ENCODE results near the gene LGI2. TPM values are rescaled to one million over a fixed set of nuclear protein-coding genes. Genes with fewer than 3 reads are reported as not detected.
"Not testable (repeated sequence)": the region's sequence is repeated elsewhere in the genome, so short reads cannot be mapped to it uniquely, and the experiment has no call there.

The LGI2 gene
- total and polyA plus RNA-seq, 7 donors: 0.08 to 1.0 (median 0.32) TPM

DNA sequence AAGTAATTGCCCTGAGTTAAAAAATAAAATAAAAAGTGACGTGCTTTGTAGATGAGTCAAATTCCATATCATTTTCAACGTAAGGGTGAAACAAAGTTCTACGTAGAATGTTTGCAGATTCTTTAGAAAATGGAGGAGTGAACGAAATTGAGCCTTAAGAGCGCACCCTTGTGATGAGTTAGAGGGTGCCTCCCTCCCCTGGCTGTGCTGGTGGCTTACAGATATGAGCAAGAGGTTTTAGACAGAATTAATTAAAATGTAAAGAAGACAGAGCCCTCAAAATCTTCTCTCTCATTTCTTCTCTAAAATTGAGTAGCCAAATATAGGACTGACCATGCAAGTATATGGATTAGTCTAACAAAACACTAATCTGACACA, 30.2 kb upstream of the LGI2 start:
- Histone ChIP-seq H3K4me3 (no peak overlapping the region), H3K27me3 (ENCODE audit: insufficient read depth in 3 of 3, low read length in 2 of 3) (no peaks in the 10 kb centered on the region), H3K9me3 (no peaks in the 10 kb centered on the region), H3K36me3 (ENCODE audit: insufficient read depth in 1 of 2, low read depth in 1 of 2) (no peaks in the 10 kb centered on the region), H3K27ac (no peak overlapping the region), H3K4me1 (no peaks in the 10 kb centered on the region)
- WGBS, 3 donors: 85 to 86% (median 85%) methylated on average over 5 of the region's 5 CpGs
- no peak for ATAC-seq
- no peak for DNase-seq
- TF ChIP-seq, protein P1, sequence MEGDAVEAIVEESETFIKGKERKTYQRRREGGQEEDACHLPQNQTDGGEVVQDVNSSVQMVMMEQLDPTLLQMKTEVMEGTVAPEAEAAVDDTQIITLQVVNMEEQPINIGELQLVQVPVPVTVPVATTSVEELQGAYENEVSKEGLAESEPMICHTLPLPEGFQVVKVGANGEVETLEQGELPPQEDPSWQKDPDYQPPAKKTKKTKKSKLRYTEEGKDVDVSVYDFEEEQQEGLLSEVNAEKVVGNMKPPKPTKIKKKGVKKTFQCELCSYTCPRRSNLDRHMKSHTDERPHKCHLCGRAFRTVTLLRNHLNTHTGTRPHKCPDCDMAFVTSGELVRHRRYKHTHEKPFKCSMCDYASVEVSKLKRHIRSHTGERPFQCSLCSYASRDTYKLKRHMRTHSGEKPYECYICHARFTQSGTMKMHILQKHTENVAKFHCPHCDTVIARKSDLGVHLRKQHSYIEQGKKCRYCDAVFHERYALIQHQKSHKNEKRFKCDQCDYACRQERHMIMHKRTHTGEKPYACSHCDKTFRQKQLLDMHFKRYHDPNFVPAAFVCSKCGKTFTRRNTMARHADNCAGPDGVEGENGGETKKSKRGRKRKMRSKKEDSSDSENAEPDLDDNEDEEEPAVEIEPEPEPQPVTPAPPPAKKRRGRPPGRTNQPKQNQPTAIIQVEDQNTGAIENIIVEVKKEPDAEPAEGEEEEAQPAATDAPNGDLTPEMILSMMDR (IDR thresholded peaks at IDR 0.05): no peak
- intact Hi-C loops (cut with DNase I): no loop called here

DNA sequence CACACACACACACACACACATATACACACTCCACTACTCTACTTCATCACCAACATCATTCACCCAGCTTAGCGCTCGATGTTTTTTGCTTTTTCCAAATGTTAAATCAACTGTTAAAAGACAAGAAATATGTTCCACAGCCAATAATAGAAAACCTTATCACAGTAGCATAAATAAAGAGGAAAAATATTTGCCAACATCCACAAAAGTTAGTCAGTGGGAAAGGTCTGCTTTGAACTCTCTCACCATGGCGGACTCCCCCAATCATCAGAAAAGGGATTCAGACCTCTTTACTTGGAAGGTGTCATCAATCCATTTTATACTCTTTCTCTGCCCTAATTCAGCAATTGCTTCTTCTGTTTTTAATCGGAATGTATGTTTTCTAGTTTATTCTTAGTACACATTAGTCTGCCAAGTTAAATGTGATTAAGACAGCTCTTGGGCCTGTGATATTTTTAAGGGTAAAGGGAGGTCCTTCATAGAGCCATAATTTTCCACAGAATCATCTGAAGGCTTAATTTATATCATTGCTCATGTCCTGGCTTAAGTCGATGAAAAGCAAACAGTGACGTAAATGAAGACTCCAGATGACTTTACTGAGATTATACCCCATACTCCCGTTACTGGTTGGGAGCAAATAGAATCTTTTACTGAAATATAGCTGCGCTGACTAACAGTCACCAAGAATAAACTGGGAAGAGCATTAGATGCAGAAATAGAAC, 29.7 kb upstream of the LGI2 start:
- Histone ChIP-seq H3K4me3 (no peak overlapping the region), H3K36me3 (ENCODE audit: insufficient read depth in 1 of 2, low read depth in 1 of 2) (no peaks in the 10 kb centered on the region), H3K27me3 (ENCODE audit: insufficient read depth in 3 of 3, low read length in 2 of 3) (no peaks in the 10 kb centered on the region), H3K27ac (no peak overlapping the region), H3K9me3 (no peaks in the 10 kb centered on the region), H3K4me1 (no peaks in the 10 kb centered on the region)
- DNase-seq: no peak
- ATAC-seq: no peak
- 85 to 87% (median 86%) methylated on average over 8 of the region's 8 CpGs for WGBS, 3 donors
- TF ChIP-seq, protein P1 (IDR thresholded peaks at IDR 0.05): no peak
- intact Hi-C loops (cut with DNase I): no loop called here

DNA sequence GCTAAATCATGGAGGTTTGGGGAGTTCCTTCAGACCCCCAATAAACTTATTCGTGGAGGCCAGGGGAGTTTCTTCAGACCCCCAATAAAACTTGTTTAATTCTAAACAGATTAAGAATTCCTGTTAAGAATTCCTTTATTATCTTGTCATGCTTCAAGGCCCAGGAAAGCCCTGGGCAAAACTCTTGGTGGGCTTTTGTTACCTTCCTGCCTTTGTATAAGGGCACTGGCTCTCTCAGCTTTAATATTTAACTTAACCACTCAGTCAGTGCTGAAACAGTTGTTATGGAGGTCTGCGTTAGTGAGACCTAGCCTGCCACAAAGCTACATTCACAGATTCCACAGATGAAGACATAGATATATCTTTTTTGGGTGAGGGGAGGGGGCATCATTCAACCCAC, 29.0 kb upstream of the LGI2 start:
- intact Hi-C loops (cut with DNase I): no loop called here
- Histone ChIP-seq H3K36me3 (ENCODE audit: insufficient read depth in 1 of 2, low read depth in 1 of 2) (no peaks in the 10 kb centered on the region), H3K9me3 (no peaks in the 10 kb centered on the region), H3K27ac (no peak overlapping the region), H3K4me1 (no peaks in the 10 kb centered on the region), H3K4me3 (no peak overlapping the region), H3K27me3 (ENCODE audit: insufficient read depth in 3 of 3, low read length in 2 of 3) (no peaks in the 10 kb centered on the region)
- 88% methylated on average over 2 of the region's 2 CpGs for WGBS, 3 donors
- DNase-seq (no peak), ATAC-seq (no peak)
- TF ChIP-seq, protein P1 (IDR thresholded peaks at IDR 0.05): no peak

DNA sequence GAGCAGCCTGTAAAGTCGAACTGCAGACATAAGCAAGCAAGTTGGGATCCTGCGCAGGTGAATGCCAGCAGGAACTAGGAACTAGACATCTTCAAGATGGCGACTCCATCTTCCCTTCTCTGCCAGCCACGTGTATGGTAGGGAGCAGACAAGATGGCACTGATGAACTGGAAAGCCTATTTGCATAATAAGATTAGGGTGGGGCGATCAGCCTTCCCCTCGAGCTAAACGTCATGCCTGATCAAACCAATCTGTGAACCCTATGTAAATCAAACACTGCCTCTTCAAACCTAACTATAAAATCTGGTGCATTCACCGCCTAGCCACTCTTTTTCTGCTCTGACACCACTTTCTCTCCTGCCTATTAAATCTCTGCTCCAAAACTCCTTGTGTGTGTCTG, 28.1 kb upstream of the LGI2 start:
- ATAC-seq (no peak), DNase-seq (no peak)
- Histone ChIP-seq H3K27me3 (ENCODE audit: insufficient read depth in 3 of 3, low read length in 2 of 3) (no peaks in the 10 kb centered on the region), H3K4me3 (no peak overlapping the region), H3K9me3 (no peaks in the 10 kb centered on the region), H3K27ac (no peak overlapping the region), H3K36me3 (ENCODE audit: insufficient read depth in 1 of 2, low read depth in 1 of 2) (no peaks in the 10 kb centered on the region), H3K4me1 (no peaks in the 10 kb centered on the region)
- WGBS, 3 donors: 89 to 93% (median 91%) methylated on average over 8 of the region's 8 CpGs
- intact Hi-C loops (cut with DNase I): no loop called here
- TF ChIP-seq, protein P1 (IDR thresholded peaks at IDR 0.05): no peak

DNA sequence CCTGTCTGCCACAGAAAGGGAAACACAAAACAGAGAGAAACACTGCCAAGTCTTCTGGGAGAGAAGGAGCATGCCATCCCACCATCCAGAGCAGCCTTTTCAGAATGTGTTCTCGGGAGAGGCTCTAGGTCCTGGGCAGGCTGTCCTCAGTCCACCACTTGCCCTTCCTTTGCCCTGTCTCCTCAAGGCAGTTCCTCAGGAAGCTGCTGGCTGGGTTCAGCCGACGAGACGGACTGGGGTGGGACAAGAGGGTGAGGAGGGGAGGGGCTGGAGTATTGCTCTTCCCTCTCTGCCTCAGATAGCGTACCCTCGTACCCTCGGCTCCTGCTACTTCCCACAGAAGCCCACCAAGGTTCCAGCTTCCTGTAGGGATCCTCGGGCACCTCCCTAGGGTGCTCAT, 26.6 kb upstream of the LGI2 start:
- H3K4me1 ChIP-seq: no peaks in the 10 kb centered on the region
- H3K9me3 ChIP-seq: no peaks in the 10 kb centered on the region
- ATAC-seq (no peak), DNase-seq (no peak)
- TF ChIP-seq, protein P1 (IDR thresholded peaks at IDR 0.05): no peak
- H3K27ac ChIP-seq: no peak overlapping the region
- no peaks in the 10 kb centered on the region for H3K36me3 ChIP-seq (ENCODE audit: insufficient read depth in 1 of 2, low read depth in 1 of 2)
- H3K4me3 ChIP-seq: no peak overlapping the region
- intact Hi-C loops (cut with DNase I): no loop called here
- H3K27me3 ChIP-seq (ENCODE audit: insufficient read depth in 3 of 3, low read length in 2 of 3): no peaks in the 10 kb centered on the region
- 61 to 66% (median 66%) methylated on average over 7 to 8 of the region's 8 CpGs for WGBS, 3 donors

DNA sequence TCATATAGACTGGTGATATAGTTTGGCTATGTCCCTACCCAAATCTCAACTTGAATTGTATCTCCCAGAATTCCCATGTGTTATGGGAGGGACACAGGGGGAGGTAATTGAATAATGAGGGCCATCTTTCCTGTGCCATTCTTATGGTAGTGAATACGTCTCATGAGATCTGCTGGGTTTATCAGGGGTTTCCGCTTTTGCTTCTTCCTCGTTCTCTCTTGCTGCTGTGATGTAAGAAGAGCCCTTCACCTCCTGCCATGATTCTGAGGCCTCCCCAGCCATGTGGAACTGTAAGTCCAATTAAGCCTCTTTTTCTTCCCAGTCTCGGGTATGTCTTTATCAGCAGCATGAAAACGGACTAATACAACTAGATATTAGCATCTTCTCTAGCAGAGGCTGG, 21.3 kb upstream of the LGI2 start:
- H3K27me3 ChIP-seq (ENCODE audit: insufficient read depth in 3 of 3, low read length in 2 of 3); ATAC-seq; H3K27ac ChIP-seq; H3K36me3 ChIP-seq (ENCODE audit: insufficient read depth in 1 of 2, low read depth in 1 of 2); H3K4me1 ChIP-seq; H3K9me3 ChIP-seq; intact Hi-C loops (cut with DNase I); H3K4me3 ChIP-seq; DNase-seq: not testable (repeated sequence)
- WGBS, 3 donors: 91 to 94% (median 93%) methylated on average over 5 of the region's 5 CpGs
